HepG2 (cell line): ENCODE data around the gene PARP3. TPM values are rescaled to one million over a fixed set of nuclear protein-coding genes. Genes with fewer than 3 reads are reported as not detected.
A peak's percentile ranks its signal among the peaks of the same experiment; 100 is the strongest.

Experiments used
- CBFB ChIP-seq: sonication (generic); formaldehyde crosslinking; IDR thresholded peaks from 2 replicates; pipeline ENCODE4 v1.4.0; 2020; ENCODE audit warnings: missing genetic modification reagents
- FOSL2 ChIP-seq: sonication (generic); formaldehyde crosslinking; IDR thresholded peaks from 2 replicates; pipeline ENCODE4 v1.4.0; 2020; ENCODE audit warnings: missing genetic modification reagents
- HMG20B ChIP-seq: conservative IDR thresholded peaks from 2 replicates; pipeline ENCODE4 v1.6.1; 2016; ENCODE audit warnings: missing genetic modification reagents, missing compliant biosample characterization
- MEF2D ChIP-seq: sonication (generic); formaldehyde crosslinking; IDR thresholded peaks from 2 replicates; pipeline ENCODE4 v1.5.1; 2020; ENCODE audit warnings: mild to moderate bottlenecking, missing genetic modification reagents
- RELA ChIP-seq: sonication (generic); formaldehyde crosslinking; IDR thresholded peaks from 2 replicates; pipeline ENCODE4 v1.4.0; 2020; ENCODE audit warnings: missing genetic modification reagents
- TOE1 ChIP-seq: sonication (generic); formaldehyde crosslinking; IDR thresholded peaks from 2 replicates; pipeline ENCODE4 v1.4.0; 2020; ENCODE audit warnings: mild to moderate bottlenecking, missing genetic modification reagents
- YY1 ChIP-seq: IDR thresholded peaks from 2 replicates; pipeline ENCODE4 v1.6.1; 2011; ENCODE audit warnings: low read length, low read depth, moderate library complexity, mild to moderate bottlenecking; ENCODE audit not compliant: insufficient read depth, insufficient replicate concordance
- ZC3H4 ChIP-seq: sonication (generic); formaldehyde crosslinking; IDR thresholded peaks from 2 replicates; pipeline ENCODE4 v1.4.0; 2020; ENCODE audit warnings: missing genetic modification reagents, borderline replicate concordance
- ZFAT ChIP-seq: sonication (generic); formaldehyde crosslinking; conservative IDR thresholded peaks from 2 replicates; pipeline ENCODE4 v1.8.1; 2023; ENCODE audit warnings: missing genetic modification reagents, inconsistent platforms
- ZNF34 ChIP-seq: sonication (generic); formaldehyde crosslinking; IDR thresholded peaks from 2 replicates; pipeline ENCODE4 v1.4.0; 2020; ENCODE audit warnings: mild to moderate bottlenecking, missing genetic modification reagents, borderline replicate concordance
- ZNF414 ChIP-seq: sonication (generic); formaldehyde crosslinking; IDR thresholded peaks from 2 replicates; pipeline ENCODE4 v1.5.0; 2020; ENCODE audit warnings: missing genetic modification reagents
- ZNF530 ChIP-seq: sonication (generic); formaldehyde crosslinking; IDR thresholded peaks from 2 replicates; pipeline ENCODE4 v1.5.0; 2020; ENCODE audit warnings: low read depth, mild to moderate bottlenecking, missing genetic modification reagents
- ZNF704 ChIP-seq: sonication (generic); formaldehyde crosslinking; IDR thresholded peaks from 2 replicates; pipeline ENCODE4 v1.8.1; 2023; ENCODE audit warnings: mild to moderate bottlenecking, inconsistent platforms, moderate library complexity, missing genetic modification reagents, borderline replicate concordance
- polyA plus RNA-seq, 8 experiments: library from polyadenylated mRNA; depleted of rRNA in 3 of 8; stranded (reverse) in 7 of 8; unstranded in 1 of 8; fragments of >200 nt; fragmentation: Illumina TruSeq in 4 of 8; extraction: Trizol in 4 of 8; gene quantifications; 2 replicates each; pipeline versions ENCODE4 v1.2.1 to v1.2.3, GENCODE V29; 2011 to 2016; ENCODE audit warnings: low read depth in 4 of 8, missing spikeins in 1 of 8, mixed read lengths in 1 of 8; ENCODE audit not compliant: insufficient read depth in 1 of 8
- total RNA-seq, 5 experiments: library from RNA; depleted of rRNA; stranded (reverse); fragments of >200 nt; fragmentation: Illumina TruSeq; extraction: Trizol; gene quantifications; 2 replicates each; pipeline ENCODE4 v1.2.3, GENCODE V29; 2016; ENCODE audit warnings: low read depth in 1 of 5
- TF ChIP-seq, protein P1 (sequence below): sonication (generic); formaldehyde crosslinking; IDR thresholded peaks from 2 replicates; pipeline ENCODE4 v1.4.0; 2020; ENCODE audit warnings: missing genetic modification reagents, borderline replicate concordance
- TF ChIP-seq, protein P2 (sequence below), 2 experiments: sonication (generic) in 1 of 2; formaldehyde crosslinking in 1 of 2; IDR thresholded peaks; 2 replicates each; pipeline versions ENCODE4 v1.6.1 to v1.9.0; 2014 to 2022; ENCODE audit warnings: antibody characterized with exemption in 1 of 2, borderline replicate concordance in 1 of 2, inconsistent platforms in 1 of 2, low read depth in 1 of 2, missing genetic modification reagents in 1 of 2
- TF ChIP-seq, protein P3 (sequence below): sonication (generic); formaldehyde crosslinking; IDR thresholded peaks from 2 replicates; pipeline ENCODE4; 2020; ENCODE audit warnings: missing genetic modification reagents, mild to moderate bottlenecking, borderline replicate concordance

PARP3 gene
- total and polyA plus RNA-seq, 2 of the 13 experiments (the other 11 are each of a cell fraction or from before 2014, with no cell fraction given), result 11.2 to 21.5 TPM

DNA sequence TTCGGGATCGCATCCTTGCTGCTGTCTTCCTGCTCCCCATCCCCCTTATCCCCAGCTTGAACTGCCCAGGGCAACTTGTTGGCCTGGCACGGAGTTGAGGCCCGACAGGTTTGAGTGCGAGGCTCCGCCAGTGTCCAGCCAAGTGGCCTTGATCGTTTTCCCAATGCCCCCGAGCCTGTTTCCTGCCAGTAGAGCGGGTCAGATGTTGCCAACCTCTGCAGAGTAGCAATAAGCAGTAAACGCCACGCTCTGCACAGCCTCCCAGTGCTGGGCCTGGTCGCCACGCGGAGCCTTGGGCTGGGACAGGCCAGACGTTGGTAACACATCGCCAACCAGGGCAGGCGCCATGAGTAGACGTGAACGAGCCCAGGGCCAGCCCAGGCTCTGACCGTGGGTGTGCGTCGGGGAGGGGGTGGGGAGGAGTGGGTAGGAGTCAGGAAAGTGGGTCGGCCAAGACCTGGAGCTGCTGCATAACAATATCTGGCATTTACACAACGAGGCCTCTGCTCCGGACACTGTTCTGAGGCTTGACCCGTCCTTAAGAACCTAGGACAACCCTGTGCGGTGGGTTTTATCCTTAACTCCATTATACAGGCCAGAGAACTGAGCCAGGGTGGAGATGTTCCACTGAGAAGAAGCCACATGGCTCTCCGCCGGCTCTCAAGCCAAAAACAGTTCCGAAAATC, 32.3 kb downstream of the PARP3 start (continued):
- TF ChIP-seq, protein P1, sequence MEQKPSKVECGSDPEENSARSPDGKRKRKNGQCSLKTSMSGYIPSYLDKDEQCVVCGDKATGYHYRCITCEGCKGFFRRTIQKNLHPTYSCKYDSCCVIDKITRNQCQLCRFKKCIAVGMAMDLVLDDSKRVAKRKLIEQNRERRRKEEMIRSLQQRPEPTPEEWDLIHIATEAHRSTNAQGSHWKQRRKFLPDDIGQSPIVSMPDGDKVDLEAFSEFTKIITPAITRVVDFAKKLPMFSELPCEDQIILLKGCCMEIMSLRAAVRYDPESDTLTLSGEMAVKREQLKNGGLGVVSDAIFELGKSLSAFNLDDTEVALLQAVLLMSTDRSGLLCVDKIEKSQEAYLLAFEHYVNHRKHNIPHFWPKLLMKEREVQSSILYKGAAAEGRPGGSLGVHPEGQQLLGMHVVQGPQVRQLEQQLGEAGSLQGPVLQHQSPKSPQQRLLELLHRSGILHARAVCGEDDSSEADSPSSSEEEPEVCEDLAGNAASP, result no peak
- TF ChIP-seq TOE1 (CRISPR knock-in tag) (no peak), ZC3H4 (CRISPR knock-in tag) (peak; percentile 94; the same call in 1 of the 2 replicates), ZFAT (CRISPR knock-in tag) (no peak), YY1 (no peak), RELA (no peak), HMG20B (CRISPR knock-in tag) (no peak), ZNF704 (no peak), MEF2D (no peak), CBFB (CRISPR knock-in tag) (no peak), ZNF34 (CRISPR knock-in tag) (no peak), ZNF414 (no peak), FOSL2 (CRISPR knock-in tag) (no peak), ZNF530 (CRISPR knock-in tag) (no peak)
- TF ChIP-seq, protein P2, sequence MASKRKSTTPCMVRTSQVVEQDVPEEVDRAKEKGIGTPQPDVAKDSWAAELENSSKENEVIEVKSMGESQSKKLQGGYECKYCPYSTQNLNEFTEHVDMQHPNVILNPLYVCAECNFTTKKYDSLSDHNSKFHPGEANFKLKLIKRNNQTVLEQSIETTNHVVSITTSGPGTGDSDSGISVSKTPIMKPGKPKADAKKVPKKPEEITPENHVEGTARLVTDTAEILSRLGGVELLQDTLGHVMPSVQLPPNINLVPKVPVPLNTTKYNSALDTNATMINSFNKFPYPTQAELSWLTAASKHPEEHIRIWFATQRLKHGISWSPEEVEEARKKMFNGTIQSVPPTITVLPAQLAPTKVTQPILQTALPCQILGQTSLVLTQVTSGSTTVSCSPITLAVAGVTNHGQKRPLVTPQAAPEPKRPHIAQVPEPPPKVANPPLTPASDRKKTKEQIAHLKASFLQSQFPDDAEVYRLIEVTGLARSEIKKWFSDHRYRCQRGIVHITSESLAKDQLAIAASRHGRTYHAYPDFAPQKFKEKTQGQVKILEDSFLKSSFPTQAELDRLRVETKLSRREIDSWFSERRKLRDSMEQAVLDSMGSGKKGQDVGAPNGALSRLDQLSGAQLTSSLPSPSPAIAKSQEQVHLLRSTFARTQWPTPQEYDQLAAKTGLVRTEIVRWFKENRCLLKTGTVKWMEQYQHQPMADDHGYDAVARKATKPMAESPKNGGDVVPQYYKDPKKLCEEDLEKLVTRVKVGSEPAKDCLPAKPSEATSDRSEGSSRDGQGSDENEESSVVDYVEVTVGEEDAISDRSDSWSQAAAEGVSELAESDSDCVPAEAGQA (IDR thresholded peaks at IDR 0.05; ENCODE audit: low read depth), result no peak
- TF ChIP-seq, protein P2 (CRISPR knock-in tag; IDR thresholded peaks at IDR 0.05; ENCODE audit: borderline replicate concordance), result no peak
- TF ChIP-seq, protein P3, sequence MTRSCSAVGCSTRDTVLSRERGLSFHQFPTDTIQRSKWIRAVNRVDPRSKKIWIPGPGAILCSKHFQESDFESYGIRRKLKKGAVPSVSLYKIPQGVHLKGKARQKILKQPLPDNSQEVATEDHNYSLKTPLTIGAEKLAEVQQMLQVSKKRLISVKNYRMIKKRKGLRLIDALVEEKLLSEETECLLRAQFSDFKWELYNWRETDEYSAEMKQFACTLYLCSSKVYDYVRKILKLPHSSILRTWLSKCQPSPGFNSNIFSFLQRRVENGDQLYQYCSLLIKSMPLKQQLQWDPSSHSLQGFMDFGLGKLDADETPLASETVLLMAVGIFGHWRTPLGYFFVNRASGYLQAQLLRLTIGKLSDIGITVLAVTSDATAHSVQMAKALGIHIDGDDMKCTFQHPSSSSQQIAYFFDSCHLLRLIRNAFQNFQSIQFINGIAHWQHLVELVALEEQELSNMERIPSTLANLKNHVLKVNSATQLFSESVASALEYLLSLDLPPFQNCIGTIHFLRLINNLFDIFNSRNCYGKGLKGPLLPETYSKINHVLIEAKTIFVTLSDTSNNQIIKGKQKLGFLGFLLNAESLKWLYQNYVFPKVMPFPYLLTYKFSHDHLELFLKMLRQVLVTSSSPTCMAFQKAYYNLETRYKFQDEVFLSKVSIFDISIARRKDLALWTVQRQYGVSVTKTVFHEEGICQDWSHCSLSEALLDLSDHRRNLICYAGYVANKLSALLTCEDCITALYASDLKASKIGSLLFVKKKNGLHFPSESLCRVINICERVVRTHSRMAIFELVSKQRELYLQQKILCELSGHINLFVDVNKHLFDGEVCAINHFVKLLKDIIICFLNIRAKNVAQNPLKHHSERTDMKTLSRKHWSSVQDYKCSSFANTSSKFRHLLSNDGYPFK (CRISPR knock-in tag), result no peak
